Panc1 (cell line): ENCODE results near the gene PCED1B.

ENCODE experiments used
- CTCF ChIP-seq: fragments of 450-650 bp; IDR thresholded peaks from 2 replicates; pipeline ENCODE4 v1.5.1; 2017; ENCODE audit warnings: mild to moderate bottlenecking
- POLR2AphosphoS5 ChIP-seq: IDR thresholded peaks from 2 replicates; pipeline ENCODE4 v1.6.1; 2012; ENCODE audit warnings: mild to moderate bottlenecking, low read depth, low read length, moderate library complexity

- TF ChIP-seq CTCF: no peak
- TF ChIP-seq POLR2AphosphoS5: no peak
These were observed 84.7 kb downstream of the PCED1B start for GRCh38 chr12:47164116-47164515.
